IPS DF 19.7 (cell line): ENCODE data around the gene OTP.

Experiments
- DNase-seq: peaks from one replicate; pipeline ENCODE4 v3.0.0-alpha.2; 2013; ENCODE audit warnings: low read depth, low spot score

Gene OTP

DNA sequence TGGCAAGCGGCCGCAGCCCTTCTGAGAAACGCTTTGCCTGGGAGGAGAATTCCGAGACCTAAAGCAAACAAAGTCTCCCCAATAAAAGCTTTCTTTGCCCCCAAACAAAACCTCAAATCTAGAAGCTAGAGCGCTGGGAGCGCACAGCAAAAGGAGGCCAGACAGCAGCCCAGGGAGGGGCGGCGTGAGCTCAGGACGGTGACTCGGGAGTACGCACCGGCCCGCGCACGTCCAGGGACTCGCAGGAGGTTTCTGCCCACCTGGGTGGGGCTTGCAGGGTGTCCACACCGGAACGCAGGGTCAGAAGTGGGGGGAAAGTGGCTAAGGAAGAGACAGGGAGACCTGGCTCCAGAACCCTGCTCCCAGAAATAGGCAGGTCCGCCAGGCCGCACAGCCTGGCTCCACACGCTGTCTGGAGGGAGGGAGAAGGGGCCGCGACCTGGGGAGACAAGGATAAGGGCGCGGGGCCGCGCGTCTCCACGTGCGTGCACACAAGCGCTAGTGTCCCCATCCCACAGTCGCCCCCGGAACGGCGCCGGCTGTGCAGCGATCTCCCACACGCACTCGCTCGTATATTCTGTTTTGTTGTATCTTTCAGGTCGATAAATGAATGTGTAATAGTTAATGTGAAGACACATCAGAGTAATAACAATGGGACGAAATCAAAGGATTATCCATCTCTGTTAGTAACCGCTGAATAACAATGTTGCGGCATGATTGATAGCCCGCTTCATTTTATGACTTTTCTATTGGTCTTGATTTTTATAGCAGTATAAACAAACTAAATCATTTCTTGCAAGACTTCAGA is 2.3 kb upstream of the OTP start:
- no peak for DNase-seq

DNA sequence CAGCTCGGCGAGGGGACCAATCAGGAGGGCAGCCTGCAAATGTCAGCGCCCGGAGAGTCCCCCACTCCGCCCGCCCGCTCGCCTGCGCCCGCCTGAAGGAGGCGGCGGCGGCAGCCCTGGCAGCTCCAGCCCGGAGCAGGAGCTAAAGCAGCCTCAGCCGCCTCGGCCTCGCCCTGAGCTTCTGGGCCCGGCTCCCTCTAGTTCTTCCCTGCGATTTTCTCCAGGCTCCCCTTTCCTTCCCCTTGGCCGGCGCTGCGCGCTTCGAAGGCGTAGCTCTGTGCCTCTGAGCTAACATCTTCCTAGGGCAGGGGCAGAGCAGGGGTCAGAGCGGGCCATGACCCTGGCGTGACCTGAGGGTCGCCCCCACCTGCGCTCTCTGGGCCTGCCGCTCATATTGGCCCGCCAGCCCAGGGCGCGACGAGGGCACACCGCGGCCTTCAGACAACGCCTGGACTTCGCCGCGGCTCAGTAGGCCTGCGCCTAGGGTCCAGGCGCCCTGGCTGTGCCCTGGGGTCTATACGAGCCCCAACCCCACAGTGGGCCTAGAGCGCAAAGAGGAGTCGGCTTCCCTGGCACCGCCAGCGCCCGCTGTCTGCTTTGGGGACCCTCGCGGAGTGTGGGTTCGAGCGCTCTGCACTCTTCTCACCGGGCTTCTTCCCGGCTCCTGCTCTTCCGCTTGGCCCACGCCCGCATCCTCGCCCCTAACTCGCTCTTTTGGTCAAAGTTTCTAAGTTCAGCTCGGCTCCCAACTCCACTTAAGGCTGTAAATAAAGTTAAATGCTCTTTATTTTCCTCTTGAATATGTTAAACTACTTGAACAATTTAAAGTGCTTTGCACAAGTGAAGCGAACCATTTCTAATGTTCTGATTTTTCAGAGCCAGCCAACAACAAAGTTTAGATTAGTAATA is 504 bp upstream of the OTP start:
- no peak for DNase-seq

DNA sequence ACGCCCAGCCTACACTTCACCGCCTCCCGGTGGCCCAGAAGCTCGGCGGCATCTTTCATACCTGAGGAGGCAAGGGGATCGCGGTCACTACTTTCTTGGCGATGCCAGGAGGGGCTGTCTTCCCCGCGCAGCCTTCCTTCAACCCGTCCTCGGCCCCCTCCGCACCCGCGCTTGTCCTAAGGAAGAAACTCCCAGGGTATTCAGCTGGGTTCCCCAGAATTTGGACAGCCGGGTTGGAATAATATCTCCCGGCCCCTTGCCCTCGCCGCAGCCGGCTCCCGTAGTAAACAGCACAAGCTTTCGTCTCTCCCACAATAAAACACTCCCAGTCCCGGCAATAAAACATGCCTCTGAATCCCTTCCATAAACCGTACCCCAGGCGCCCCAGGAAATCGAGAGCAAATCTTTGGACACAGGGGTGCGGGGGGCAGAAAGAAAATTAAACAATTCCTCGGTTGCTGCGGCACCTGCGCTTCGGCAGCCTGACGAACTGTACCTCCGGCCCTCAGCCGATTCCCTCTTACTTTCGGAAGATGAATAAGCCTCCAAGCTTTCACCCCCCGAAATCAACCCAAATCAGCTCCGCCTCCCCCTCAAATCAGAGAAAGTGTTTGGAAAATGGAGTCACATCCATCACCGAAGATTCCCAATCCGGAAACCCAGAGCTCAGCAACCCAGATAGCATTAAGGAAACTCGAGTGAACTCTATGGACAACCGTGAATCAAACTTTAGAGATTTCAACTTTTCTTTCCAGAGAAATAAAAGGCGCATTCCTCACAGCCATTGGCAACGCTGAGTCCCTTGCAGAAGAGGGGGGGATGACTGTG is 1.1 kb downstream of the OTP start:
- no peak for DNase-seq

DNA sequence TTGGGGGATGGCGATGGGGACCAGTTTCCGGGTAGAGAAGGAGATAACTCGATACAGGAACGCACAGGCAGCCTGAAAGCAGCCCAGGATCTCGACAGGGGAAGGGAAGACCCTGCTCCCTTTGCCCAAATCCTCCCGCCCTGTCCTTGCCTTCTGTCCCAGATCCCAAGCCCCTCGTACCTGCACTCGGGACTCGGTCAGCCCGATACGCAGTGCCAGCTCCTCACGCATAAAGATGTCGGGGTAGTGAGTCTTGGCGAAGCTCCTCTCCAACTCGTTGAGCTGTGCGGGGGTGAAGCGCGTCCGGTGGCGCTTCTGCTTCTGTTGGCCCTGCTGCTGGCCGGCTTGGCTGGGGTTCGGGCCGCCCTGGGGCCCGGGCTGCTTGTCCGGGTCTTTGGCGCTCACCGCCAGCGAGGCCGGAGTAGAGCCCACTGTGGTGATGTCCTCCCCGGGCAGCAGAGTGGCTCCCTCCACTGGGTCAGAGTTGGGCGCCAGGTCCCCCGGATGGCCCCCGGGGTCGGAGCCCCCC is 1.8 kb downstream of the OTP start:
- DNase-seq: no peak

DNA sequence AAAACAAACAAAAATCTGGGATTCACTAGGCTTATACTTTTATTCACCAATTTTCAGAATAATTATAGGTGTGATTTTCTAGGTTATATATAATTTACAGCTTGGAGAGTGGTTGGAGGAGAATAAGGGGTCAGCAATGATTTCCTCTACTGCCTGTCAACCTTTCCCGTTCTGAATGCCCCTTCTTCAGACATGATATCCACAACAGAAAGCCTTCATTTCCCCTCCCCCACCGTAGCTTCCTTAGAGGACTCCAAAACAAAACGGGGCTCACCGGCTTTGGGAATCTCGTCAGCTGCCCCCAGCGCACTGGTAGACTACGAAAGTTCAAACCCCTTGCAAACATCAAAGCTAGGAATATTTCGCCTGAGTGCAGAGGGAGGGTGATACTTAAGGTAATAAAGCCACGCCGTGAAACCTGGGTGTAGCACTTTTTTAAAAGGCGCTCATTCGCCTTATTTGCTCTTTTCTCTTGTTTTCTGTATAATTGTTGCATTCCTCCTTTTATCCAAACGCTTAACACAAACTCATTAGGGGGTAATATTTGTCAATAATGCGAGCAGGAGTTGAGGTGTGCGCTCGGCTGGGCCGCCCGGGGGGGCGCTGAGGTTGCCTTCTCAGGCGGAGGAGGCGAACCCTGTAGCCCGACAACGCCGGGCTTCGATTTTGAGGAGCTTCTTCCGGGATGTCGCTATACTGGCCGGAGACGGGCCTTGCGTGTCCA is 2.4 kb downstream of the OTP start:
- DNase-seq: no peak

DNA sequence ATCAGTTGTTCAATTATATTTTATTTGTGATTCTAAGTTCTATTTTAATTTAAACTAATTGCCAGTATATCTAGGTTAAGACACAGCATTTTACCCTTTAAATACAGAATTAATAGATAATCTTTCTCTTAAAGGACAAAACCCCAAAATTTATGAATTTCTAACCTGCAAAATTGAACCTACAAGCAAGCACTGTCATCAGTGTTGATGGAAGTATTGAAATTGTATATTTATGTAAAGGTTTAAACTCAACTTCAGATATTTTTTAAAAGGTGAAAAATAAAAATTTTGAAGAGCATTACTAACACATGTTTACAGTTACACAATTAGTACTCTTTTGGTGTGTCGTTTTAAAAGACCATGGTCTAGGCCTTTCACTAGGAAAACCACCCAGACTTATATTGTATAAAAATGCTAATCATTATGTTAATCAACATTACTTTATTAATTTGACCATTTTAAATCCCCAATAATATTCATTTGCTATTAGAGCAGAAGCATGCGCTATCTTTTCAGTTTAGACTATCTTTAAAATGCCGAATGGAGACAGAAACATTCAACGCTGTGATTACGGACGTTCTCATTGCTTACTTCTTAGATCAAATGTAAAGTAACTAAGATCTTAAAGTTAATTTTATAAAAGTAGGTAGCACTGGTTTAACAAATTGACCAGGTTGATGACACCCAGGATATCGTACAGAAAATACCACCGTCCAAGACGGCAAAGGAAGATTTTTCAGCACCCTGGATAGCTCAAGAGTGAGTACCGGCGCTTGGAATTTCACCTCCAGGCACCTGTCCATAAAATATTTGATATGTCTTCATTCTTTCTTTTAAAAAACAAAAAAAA is 3.2 kb downstream of the OTP start:
- no peak for DNase-seq

DNA sequence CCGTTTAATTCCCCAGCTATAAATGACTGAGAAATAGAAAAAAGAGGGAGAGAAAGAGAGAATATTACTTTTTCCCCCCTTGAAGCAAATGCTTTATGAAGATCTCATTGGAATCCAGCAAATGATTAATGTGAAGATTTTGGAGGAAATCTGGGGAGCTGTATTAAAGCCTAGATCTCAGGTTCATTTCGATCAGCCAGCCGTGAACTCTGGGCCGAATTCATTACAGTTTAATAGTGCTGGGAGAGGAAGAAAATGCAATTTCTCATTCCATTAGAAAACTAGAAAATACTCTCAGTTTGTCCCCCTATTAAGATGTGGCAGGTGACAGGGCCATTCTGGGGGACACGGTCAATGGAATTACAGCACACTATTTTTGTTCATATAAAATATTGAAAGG is 4.8 kb downstream of the OTP start:
- DNase-seq: no peak

DNA sequence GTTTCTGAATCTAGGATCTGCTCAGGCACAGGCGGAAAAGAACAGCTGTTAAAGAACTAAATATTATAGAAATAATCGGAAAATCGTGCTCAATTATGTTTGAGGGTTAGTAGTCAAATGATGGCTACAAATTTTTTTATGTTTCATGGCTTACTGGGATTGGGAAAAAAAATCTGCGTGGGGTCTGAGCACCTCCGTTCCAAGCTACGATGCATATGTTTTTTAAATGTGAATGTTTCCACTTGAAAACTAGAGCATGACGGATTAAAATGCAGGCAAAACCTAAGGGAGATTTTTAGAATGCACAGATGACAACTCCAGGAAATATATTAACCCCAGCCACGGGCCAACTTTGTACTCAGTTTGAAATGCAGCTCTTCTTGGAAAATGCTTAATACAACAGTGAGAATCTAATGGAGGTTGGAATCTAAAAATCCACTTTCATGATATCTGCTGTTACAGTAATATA is 5.3 kb downstream of the OTP start:
- no peak for DNase-seq

DNA sequence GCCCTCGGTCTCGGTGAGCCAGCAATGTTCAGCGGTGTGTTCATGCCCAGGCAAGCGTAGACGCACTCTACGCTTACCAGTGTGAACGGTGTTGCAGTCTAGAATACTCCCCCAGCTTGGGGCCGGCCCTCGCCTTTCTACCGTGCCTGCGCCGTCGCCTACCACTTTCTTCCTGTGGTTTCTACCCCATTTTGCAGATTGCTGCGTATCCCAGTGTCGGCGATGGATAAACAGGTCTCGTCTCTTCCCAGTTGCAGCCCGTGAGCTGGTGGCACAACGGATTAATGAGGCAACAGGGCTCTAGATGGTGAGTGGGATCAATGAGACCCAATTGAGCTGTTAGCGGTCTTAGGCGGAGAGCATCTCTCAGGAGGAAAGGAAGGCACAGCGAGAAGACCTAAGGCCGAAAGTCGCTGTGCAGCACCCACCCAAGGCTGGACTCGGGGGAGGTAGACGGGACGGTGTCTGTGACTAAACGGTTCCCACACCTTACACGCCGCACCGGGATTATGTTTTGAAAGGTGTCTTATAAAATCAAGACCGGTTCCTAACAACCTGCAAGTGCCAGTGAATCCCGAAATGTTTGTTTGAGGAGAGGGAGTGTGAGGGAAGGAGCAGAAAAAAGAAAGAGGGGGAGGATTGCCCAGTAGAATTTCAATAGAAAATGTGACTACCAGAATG is 5.8 kb downstream of the OTP start:
- no peak for DNase-seq

DNA sequence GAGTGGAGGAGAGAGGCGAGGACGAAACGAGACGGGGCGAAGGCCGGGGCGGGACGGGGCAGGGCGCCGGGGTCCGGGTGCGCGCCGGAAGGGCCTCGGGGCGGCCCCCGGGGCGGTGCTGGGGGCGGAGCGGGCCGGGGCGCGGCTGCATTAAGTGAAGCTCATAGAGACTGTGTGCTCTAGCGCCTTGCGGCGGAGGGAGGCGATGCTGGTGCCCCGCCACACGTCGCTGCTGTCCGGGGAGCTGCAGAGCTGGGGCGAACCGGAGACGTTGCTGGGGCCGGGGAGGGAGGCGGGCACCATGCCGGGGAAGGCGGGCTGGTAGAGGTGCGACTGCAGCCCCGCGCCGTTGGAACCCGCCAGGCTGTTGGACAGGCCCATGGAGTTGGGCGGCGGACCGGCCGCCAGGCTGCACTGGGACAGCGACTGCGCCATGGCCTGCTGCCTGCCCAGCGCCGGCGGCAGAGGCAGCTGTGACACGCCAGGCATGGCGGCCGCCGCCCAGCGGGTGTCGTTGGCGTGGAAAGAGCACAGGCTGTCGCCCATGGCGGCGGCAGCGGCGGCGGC is 8.3 kb downstream of the OTP start:
- DNase-seq: no peak

DNA sequence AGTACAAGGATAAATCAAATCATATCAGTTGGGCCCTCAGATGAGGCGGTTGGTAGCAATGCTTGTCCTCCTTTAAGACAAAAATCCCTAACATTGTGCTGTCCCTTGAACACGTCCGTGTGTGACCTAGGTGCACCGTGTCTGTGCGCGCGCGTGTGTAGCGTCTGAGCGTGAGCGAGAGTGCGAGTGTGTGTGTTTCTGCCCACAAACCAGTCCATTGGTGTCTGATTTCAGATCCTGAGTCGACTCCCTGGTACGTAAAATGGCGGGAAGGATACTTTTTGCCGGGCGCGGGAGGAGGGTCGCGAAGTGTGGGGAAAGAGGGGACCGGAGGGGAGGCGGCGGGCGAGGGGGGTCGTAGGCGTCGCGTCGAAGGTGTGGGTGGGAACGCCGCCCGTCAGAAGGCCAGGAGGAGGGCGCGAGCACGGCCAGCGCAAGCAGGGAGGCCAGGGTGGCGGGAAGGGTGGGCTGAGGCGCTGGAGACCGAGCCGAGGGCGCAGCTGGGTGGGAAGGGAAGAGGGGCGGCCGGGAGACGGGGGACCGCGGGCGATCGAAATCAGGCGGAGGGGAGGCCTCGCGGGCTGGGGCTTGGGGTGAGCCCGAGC is 8.9 kb downstream of the OTP start:
- DNase-seq: no peak

DNA sequence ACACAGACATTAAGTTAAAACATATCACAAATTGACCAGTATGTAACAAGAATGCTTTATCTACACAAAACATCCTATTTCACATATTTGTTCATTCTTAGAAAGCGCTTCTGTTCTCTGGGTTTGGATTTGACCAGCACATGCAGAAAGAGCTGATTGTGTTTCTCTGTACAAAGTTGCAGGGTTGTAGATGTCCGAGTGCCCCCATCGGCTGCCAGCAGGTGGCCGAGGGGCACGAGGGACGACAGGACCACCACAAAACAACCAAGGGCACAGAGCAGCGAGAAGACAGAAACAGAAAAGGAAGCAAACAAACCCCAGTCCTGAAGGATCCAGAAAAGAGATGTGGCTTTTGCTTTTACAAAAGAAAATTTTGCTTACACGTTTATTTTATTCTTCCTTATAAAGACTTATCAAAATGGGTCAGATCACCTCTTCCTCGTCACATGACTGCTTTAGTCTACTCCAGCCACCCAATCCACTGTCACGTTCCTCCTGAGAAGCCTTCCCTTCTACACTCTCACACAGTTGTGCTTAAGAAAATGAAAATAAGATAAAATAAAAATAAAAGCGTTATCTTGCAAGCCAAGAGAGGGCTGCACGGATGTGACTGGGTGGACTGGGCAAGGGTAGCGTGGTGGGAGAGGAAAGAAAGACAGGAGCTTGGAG is 9.5 kb downstream of the OTP start:
- no peak for DNase-seq

DNA sequence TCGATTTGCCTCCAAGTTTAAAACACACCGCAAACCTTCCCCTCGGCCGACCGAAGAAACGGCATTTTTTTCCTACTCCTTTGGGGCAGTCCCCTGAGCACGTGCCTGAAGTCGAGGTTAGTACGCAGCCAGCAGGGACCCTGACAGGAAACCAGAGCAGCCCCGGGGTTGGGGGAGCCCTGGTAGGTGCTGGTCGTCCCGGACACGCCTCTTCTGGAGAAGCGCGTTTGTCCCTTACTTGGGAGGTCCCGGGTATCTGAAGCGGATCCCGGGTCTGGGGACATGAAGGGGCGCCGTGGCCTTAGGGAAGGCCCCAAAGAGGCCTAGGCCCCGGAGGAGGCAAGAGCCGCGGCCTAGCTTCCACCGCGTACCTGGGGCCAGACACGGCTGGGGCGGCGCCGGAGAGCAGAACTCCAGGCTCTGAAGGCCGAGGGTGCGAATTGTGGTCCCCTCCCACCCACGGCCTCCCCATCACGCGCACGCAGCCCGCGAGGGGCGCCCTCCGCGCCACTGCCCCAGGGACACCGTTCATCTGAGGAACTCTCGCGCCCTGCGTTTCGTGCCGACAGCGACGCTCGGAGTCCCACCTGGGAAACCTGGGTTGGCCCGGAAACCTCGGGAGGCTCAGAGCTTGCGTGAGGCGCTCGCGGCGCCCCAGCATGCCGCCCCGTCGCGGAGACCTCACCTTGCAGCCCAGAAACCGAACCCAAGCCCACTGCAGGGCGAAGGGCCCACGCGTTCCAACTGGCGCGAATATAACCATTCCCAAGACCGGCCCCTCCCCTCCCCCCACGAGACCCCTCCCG is 10.4 kb downstream of the OTP start:
- no peak for DNase-seq

DNA sequence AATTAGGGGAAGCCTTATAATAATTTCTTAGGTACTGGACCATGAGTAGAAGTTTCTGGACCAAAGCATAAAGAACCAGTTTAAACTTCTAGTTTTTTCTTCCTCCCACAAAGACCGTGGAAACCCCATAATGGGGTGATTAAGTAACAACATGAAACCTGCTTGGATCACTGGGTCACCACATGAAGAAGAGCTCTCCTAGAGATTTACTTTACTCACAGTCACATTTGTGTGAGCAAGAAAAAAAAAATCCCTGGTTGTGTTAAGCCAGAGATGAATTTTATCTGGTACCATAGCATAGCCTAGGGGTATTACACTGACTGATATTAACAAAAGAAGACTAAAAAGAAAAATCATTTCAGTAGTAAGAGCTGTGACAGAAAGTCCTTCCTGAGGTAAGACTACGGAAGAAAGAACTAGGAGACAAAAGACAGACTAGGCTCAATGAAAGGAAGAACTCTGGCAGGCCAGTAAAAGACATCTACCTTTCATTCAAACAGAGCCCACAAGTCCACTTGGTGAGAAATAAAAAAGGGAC is 15.2 kb downstream of the OTP start:
- DNase-seq: no peak

DNA sequence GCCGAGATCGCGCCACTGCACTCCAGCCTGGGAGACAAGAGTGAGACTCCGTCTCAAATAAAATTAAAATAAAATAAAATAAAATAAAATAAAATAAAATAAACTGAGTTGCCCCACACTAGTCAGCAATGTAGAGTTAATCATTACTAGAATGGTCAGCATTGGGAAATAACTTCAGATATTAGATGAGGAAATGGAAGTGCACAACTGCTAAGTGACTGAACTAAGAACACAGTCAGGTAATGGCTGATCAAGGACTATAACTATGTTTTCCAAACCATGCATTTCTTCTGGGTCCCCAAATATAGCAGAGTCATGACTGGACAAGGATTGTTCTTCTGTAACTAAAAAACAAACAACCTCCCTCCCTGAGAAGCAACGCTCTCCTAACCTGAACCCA is 17.1 kb downstream of the OTP start:
- DNase-seq: no peak

DNA sequence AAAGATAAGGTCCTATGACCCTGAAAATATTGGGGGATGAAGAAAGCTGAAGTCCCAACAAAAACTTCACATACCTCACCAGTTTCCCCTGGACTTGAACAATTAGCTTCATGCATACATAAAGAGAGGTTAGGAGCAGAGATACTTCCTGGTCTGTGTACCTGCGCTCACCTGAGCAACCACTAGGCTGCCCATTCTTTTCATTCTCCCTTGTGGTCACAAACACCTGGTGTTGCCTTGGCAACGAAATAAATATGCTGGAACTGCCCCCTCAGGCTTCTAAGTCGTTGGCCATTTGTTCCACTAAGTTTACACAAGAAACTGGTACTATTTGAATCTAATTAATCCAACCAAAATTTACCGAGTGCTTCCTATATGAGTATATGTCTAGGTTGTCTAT is 18.1 kb downstream of the OTP start:
- no peak for DNase-seq

DNA sequence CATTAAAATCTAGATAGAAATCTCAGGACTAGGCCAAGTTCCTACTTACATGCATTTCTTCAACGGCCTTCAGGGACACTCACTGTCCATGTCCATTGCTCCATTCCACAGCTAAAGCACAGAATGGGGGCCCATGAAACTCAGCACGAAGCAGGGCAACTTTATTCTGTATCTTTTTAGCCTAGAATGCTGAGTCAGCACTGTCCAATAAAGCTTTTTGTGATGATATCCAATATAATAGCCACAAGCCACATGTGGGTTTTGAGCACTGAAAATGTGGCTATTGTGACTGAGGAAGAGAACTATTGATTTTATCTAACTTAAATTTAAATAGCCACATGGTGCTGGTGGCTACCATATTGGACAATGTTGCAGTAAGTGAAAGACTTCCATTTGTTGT is 21.6 kb downstream of the OTP start:
- no peak for DNase-seq
